Measurements from ENCODE around the gene SEMA3F.
"Not testable (repeated sequence)": the region's sequence is repeated elsewhere in the genome, so short reads cannot be mapped to it uniquely, and the experiment has no call there.

SEMA3F gene

DNA sequence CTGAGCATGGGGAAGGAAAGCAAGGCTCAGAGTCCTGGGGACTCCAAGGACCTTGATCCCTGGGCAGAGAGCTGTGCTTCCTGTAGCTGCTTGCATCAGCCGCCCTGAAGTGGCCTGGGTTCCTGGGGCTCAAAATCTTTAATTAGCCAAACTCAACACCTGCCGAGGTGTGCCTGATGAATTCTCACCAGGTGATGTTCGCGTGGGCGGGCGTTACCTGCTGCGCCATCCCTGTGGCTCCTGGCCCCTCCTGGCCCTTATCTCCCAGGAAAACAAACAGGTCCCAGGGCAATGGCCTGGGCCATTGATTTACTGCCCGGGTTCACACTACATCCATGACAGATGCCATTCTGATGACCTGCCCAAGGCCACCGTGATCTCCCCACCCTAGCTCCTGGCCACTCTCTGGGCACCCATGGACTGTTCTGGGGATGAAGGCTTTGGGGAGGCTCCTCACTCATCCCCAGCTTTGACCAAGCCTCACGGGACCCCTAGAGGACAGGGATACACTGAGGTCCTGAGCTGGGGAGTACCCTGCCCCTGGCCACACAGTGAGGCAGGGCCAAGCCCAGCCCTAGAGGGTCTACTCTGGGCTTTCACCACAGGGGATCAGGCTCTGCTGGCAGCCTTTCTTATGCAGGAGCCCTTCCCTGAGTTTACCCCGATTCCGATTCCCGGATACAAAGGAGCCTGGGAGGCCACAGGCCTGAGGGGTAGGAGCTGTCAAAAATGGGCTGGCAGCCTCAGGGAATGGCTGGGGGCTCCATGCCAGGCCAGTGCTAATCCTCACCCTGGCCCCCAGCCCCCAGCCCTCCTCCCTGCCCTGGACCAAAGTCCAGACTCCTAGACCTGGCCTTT lies 55.6 kb downstream of the SEMA3F start:
- no peak overlapping the region for H3K4me3 ChIP-seq (ENCODE audit: low read depth, low read length)
- TF ChIP-seq, protein P1, sequence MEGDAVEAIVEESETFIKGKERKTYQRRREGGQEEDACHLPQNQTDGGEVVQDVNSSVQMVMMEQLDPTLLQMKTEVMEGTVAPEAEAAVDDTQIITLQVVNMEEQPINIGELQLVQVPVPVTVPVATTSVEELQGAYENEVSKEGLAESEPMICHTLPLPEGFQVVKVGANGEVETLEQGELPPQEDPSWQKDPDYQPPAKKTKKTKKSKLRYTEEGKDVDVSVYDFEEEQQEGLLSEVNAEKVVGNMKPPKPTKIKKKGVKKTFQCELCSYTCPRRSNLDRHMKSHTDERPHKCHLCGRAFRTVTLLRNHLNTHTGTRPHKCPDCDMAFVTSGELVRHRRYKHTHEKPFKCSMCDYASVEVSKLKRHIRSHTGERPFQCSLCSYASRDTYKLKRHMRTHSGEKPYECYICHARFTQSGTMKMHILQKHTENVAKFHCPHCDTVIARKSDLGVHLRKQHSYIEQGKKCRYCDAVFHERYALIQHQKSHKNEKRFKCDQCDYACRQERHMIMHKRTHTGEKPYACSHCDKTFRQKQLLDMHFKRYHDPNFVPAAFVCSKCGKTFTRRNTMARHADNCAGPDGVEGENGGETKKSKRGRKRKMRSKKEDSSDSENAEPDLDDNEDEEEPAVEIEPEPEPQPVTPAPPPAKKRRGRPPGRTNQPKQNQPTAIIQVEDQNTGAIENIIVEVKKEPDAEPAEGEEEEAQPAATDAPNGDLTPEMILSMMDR (IDR thresholded peaks at IDR 0.05; ENCODE audit: low read depth, low read length): no peak

DNA sequence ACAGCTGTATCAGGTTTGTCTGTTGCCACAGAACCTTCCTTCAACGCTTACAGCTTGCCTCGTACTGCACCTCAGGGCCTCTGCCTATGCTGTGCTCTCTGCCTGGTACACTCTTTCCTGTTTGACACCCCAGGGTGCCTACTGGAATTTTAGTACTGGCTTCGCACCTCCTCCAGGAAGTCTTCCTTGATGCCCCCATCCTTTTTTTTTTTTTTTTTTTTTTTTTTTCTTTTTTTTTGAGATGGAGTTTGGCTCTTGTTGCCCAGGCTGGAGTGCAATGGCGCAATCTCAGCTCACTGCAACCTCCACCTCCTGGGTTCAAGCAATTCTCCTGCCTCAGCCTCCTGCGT lies 56.2 kb downstream of the SEMA3F start:
- H3K4me3 ChIP-seq (ENCODE audit: low read depth, low read length): not testable (repeated sequence)

DNA sequence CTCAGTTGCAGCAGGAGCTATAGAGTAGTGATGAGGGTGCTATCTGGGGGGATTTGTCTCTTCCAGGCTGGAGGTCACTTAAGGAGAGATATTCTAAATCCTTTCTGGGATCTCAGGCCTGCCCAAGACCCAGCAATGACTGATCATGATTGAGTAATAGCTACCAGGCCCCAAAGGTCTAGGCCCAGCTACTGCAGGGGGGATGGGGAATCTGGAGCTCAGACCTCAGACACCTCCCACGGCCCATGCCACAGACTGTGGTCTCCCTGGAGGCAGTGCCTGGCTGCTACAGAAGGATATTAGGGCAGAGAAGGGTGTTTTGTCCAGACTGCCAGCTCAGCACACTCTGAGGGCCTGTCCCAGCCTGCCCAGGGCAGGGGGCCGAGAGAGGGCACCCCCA lies 56.8 kb downstream of the SEMA3F start:
- H3K4me3 ChIP-seq (ENCODE audit: low read depth, low read length): no peak overlapping the region
- TF ChIP-seq, protein P1 (IDR thresholded peaks at IDR 0.05; ENCODE audit: low read depth, low read length): no peak

DNA sequence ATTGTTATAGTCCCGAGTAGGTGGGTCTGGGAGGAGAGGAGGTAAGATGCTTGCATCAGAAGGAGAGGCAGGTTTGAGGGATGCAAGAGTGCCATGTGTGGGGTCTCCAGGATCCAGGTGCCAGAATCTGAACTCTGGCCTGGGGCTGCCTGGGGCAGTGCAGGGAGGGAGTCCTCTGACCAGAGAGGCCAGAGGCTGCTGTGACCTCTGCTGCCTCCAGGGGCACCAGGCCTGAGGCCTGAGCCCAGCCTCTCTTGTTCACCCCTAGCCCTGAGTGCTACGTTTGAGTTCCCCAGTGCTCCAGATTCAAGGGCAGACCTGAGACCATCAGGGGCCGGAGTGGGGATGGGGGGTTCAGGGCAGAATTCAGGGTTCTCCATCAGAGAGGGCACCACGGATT lies 57.4 kb downstream of the SEMA3F start:
- H3K4me3 ChIP-seq (ENCODE audit: low read depth, low read length): no peak overlapping the region
- TF ChIP-seq, protein P1 (IDR thresholded peaks at IDR 0.05; ENCODE audit: low read depth, low read length): no peak; the same call in 1 of the 2 replicates

DNA sequence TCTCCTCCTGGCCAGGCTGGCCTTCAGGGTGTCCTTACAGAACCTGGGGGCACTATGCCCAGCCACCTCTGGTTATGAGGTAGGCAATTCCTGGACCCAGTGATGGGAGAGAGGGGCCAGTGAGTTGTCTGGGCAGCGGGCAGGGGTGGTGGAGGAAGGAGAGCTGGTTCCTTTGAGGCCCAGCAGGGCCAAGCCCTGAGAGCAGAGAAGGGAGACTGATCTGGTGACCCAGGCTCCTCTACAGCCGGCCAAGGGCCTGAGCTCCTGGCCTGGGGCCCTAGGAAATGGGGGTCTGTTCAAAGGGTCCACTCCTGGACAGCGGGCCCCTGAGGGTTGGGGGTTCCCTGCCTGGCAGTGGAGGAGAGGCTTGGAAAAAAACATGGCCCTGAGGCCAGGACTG lies 57.8 kb downstream of the SEMA3F start:
- H3K4me3 ChIP-seq (ENCODE audit: low read depth, low read length): no peak overlapping the region
- TF ChIP-seq, protein P1 (IDR thresholded peaks at IDR 0.05; ENCODE audit: low read depth, low read length): no peak

DNA sequence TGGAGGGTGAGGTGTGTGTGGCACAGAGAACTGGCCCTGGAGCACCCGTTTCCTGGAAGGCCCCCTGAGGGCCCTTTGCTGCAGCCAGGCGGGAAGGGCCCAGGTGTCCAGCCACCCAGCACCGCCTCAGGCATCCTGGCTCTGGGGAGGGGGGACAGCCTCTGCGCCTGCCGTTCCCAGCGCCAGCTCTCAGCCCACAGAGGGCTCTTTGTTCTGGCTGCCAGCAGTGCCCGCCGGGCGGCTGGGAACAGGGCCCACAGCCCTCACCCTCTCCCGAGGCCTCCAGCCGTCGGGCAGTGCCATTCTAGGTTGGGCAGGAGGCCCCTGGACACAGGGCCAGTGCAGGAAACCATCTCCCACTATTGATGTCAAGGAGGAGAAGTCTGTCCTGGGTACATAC lies 58.2 kb downstream of the SEMA3F start:
- TF ChIP-seq, protein P1 (IDR thresholded peaks at IDR 0.05; ENCODE audit: low read depth, low read length): no peak
- H3K4me3 ChIP-seq (ENCODE audit: low read depth, low read length): no peak overlapping the region

DNA sequence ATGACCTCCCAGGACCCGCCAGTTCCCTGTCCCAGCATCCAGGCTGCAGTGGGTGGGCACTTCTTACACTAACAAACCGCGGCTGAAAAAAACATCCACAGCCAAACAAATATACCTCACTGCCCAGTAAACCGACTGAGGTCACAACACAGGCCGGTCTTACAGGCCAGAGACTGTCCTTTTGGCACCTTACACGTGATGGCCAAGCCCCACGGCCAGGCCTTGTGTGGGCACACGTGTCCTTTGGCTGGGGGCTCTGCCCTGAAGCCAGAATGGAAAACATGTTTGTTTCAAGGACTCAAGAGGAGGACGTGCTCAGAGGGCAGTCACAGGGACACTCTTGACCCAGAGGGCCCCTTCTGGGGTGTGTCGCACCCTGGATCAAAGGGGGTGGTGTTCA lies 59.7 kb downstream of the SEMA3F start:
- H3K4me3 ChIP-seq (ENCODE audit: low read depth, low read length): no peak overlapping the region
- TF ChIP-seq, protein P1 (IDR thresholded peaks at IDR 0.05; ENCODE audit: low read depth, low read length): no peak

DNA sequence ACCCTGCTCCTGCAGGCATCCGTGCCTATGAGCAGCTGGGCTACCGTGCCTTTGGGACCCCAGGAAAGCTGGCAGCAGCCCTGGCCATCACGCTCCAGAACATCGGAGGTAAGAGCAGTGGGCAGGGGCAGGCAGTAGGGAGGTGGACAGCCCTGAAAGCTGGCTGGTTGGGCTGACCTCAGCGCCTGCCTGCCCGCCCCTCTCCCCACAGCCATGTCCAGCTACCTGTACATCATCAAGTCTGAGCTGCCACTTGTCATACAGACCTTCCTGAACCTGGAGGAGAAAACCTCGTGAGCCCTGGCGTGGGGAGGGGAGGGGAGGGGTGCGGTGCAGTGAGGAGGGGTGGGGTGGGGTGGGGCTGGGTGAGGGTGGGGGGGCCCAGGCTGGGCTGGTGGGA lies 60.4 kb downstream of the SEMA3F start:
- no peak overlapping the region for H3K4me3 ChIP-seq (ENCODE audit: low read depth, low read length)

More for the DNA sequence above, 60.4 kb downstream of the SEMA3F start:
- TF ChIP-seq, protein P1 (IDR thresholded peaks at IDR 0.05; ENCODE audit: low read depth, low read length): no peak
